ENCODE results near the gene FLNB.

- TF ChIP-seq CTCF (IDR thresholded peaks at IDR 0.05): no peak
- TF ChIP-seq FOXM1 (IDR thresholded peaks at IDR 0.05; ENCODE audit: low read depth): no peak
These were observed 5.1 kb upstream of the FLNB start for GRCh38 chr3:58003093-58003492.

All from SK-N-SH (cell line).